Activated B cell treated with CpG ODN at 0.5 μM for 24 hours (primary cell): ENCODE measurements around the gene ASTL. TPM values are rescaled to one million over a fixed set of nuclear protein-coding genes. Genes with fewer than 3 reads are reported as not detected.
"Not testable (repeated sequence)": the region's sequence is repeated elsewhere in the genome, so short reads cannot be mapped to it uniquely, and the experiment has no call there.

Experiments
- ATAC-seq: fragments of 200-7000 bp; cut with Tn5 transposase; one replicate; pipeline ENCODE4 v1.10.0; 2021; ENCODE audit warnings: low read depth, mild to moderate bottlenecking, moderate library complexity
- CTCF ChIA-PET: fragments of 350-600 bp; sonication (Branson Sonifier 250); formaldehyde crosslinking; loops from one replicate; lab custom pipeline; 2021; ENCODE audit warnings: antibody characterized with exemption; lab: Charles Lee
- POLR2A ChIA-PET: fragments of 350-600 bp; sonication (Branson Sonifier 250); formaldehyde crosslinking; loops from one replicate; lab custom pipeline; 2021; ENCODE audit warnings: antibody characterized with exemption; lab: Charles Lee
- DNase-seq: peaks from one replicate; pipeline ENCODE4 v3.0.0; 2022
- H3K27ac Mint-ChIP-seq: one replicate; pipeline ENCODE4 v1.8.0; 2020; ENCODE audit warnings: mixed read lengths
- H3K27me3 Mint-ChIP-seq: one replicate; pipeline ENCODE4 v1.8.0; 2021; ENCODE audit warnings: mixed read lengths
- H3K36me3 Mint-ChIP-seq: one replicate; pipeline ENCODE4 v1.8.0; 2021; ENCODE audit warnings: low read depth, mixed read lengths
- H3K4me1 Mint-ChIP-seq: one replicate; pipeline ENCODE4 v1.8.0; 2021; ENCODE audit warnings: mixed read lengths
- H3K4me3 Mint-ChIP-seq: one replicate; pipeline ENCODE4 v1.8.0; 2020; ENCODE audit warnings: mild to moderate bottlenecking, mixed read lengths
- H3K9me3 Mint-ChIP-seq: one replicate; pipeline ENCODE4 v1.8.0; 2020; ENCODE audit warnings: mixed read lengths
- intact Hi-C: fragments of 100-400 bp; cut with micrococcal nuclease; formaldehyde crosslinking; loops from one replicate; pipeline ENCODE4 v1.15.1; 2024
- total RNA-seq: library from RNA; stranded (reverse); gene quantifications from 2 replicates; pipeline ENCODE4 v1.2.3, GENCODE V29; 2022
- TF ChIP-seq, protein P1 (sequence below): fragments of 200-600 bp; IDR thresholded peaks from one replicate; pipeline ENCODE4 v1.8.0; 2022; ENCODE audit warnings: antibody characterized with exemption, mild to moderate bottlenecking

Gene ASTL
- total RNA-seq, 1 donor from 2014 or later: 1.6 TPM

DNA sequence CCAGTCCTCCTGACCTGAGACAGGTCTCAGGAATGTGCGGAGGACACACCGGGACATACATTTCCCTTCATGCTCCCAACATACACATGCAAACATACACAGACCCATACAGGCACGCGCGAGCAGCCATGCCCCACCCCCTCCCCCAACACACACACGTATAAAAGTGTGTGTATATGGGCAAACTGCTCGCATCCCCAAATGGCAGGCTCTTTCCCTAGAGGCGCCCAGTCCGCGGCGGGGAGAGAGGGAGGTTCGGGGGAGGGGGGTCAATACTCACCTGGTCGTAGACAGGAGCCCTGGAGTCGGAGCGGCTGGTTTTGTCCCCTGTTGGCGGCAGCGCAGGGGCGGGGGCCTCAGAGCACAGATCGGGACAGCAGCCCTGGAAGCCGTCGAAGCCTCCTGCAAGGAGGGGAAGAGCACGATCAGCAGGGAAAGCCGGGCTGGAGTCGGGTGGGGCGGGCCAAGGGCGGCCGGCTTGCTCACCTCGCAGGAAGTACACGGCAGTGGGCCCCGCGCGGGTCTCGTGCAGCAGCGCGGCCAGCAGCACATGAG is 6.3 kb upstream of the ASTL start:
- H3K9me3 Mint-ChIP-seq: no peaks in the 10 kb centered on the region
- H3K4me3 Mint-ChIP-seq: peak overlapping the region; percentile 93
- H3K27me3 Mint-ChIP-seq: no peaks in the 10 kb centered on the region
- ChIA-PET POLR2A (interaction anchor here (0.6 to 14.1 kb wide), 12 partner anchors 8 to 724 kb away, joined by 3 to 534 read pairs (median 6); partner anchors contain the start of gene STARD7), CTCF (interaction anchor here (1.3 to 11.0 kb wide), 3 partner anchors 14 to 89 kb away, joined by 3 to 511 read pairs (median 21); no protein-coding TSS in a partner anchor)
- H3K36me3 Mint-ChIP-seq: peaks cover 29% of the 10 kb centered on the region
- H3K4me1 Mint-ChIP-seq: peaks cover 73% of the 10 kb centered on the region
- peak; percentile 0 for ATAC-seq
- intact Hi-C loops: loop anchor here (1.0 to 5.0 kb wide), 3 partner anchors 122 to 393 kb away; partner anchors contain the start of genes ARID5A and CIAO1
- H3K27ac Mint-ChIP-seq: peak overlapping the region; percentile 91
- TF ChIP-seq, protein P1, sequence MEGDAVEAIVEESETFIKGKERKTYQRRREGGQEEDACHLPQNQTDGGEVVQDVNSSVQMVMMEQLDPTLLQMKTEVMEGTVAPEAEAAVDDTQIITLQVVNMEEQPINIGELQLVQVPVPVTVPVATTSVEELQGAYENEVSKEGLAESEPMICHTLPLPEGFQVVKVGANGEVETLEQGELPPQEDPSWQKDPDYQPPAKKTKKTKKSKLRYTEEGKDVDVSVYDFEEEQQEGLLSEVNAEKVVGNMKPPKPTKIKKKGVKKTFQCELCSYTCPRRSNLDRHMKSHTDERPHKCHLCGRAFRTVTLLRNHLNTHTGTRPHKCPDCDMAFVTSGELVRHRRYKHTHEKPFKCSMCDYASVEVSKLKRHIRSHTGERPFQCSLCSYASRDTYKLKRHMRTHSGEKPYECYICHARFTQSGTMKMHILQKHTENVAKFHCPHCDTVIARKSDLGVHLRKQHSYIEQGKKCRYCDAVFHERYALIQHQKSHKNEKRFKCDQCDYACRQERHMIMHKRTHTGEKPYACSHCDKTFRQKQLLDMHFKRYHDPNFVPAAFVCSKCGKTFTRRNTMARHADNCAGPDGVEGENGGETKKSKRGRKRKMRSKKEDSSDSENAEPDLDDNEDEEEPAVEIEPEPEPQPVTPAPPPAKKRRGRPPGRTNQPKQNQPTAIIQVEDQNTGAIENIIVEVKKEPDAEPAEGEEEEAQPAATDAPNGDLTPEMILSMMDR: no peak
- no peak for DNase-seq

DNA sequence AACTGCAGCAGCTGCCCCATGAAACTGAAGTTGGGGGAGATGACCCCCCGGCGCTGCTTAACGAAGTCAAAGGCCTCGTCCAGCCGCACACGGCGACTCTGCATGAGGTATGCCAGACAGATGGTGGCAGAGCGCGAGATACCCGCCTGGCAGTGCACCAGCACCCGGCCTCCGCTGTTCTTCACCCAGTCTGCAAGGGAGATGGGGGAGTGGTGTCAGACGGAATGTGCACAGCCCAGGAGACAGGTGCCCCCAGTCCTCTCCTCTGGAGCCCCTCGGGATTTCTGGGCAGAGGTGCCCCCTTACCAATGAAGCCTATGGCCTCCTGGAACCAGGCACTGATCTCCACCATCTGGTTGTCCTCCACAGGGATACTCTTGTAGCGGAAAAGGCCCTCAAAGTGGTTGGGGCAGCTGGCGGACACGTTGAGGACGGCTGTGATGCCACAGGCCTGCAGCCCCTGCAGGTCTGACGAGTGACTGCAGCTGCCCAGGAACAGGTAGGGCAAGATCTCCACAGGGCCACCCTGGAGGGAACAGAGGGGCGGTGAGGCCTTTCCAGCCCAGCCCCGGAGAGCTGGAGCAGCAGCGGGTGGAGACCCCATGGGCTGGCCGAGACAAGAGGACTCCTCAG is 5.7 kb upstream of the ASTL start:
- peak overlapping the region; percentile 93 for H3K4me3 Mint-ChIP-seq

DNA sequence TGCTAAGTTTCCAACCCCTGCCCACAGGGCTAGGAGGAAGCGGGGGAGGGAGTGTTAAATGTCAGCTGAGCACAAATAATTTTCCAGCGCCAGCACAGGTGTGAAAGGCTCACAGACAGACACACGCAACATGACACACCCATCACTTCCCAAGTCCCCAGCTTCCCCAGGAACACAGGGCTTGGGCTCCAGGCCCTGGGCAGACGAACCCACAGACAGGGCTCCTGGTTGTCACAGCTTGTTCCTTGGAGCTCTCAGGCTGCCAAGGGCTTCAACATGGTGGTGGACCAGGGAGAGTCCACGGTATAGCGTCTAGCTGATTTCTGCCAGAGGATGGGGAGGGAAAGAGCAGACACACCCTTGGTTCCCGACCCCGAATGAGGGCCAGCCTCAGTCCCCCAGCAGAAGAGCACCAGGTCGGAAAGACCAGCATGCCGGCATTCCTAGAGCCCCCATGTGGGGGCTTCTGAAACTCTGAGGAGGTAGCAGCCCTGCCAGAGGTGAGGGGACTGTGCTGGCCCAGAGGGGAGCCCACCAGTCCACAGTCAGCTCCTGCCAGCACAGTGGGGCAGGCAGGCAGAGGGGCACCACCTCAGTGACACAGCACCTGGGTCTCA is 5.0 kb upstream of the ASTL start:
- H3K4me3 Mint-ChIP-seq: peak overlapping the region; percentile 93
- H3K27ac Mint-ChIP-seq: peak overlapping the region; percentile 91
- ChIA-PET POLR2A (interaction anchor here (1.0 to 14.1 kb wide), 5 partner anchors 9 to 72 kb away, joined by 4 to 534 read pairs (median 14); partner anchors contain the start of gene STARD7), CTCF (interaction anchor here (1.0 to 11.0 kb wide), 4 partner anchors 14 to 121 kb away, joined by 3 to 511 read pairs (median 8); no protein-coding TSS in a partner anchor)
- H3K27me3 Mint-ChIP-seq: no peaks in the 10 kb centered on the region
- peaks cover 74% of the 10 kb centered on the region for H3K4me1 Mint-ChIP-seq
- peaks cover 29% of the 10 kb centered on the region for H3K36me3 Mint-ChIP-seq
- H3K9me3 Mint-ChIP-seq: no peaks in the 10 kb centered on the region
- DNase-seq: peak; percentile 28
- intact Hi-C loops: no loop called here
- TF ChIP-seq, protein P1: no peak
- ATAC-seq: no peak

More for the DNA sequence above, 5.7 kb upstream of the ASTL start:
- peak overlapping the region; percentile 91 for H3K27ac Mint-ChIP-seq
- H3K4me1 Mint-ChIP-seq: peaks cover 75% of the 10 kb centered on the region
- ChIA-PET POLR2A (interaction anchor here (0.6 to 14.1 kb wide), 6 partner anchors 9 to 724 kb away, joined by 3 to 534 read pairs (median 8); partner anchors contain the start of gene STARD7), CTCF (interaction anchor here (3.1 to 11.0 kb wide), 3 partner anchors 14 to 32 kb away, joined by 13 to 511 read pairs (median 21); no protein-coding TSS in a partner anchor)
- DNase-seq: peak; percentile 33
- H3K27me3 Mint-ChIP-seq: no peaks in the 10 kb centered on the region
- peaks cover 29% of the 10 kb centered on the region for H3K36me3 Mint-ChIP-seq
- ATAC-seq: no peak
- H3K9me3 Mint-ChIP-seq: no peaks in the 10 kb centered on the region
- TF ChIP-seq, protein P1: no peak
- intact Hi-C loops: no loop called here

DNA sequence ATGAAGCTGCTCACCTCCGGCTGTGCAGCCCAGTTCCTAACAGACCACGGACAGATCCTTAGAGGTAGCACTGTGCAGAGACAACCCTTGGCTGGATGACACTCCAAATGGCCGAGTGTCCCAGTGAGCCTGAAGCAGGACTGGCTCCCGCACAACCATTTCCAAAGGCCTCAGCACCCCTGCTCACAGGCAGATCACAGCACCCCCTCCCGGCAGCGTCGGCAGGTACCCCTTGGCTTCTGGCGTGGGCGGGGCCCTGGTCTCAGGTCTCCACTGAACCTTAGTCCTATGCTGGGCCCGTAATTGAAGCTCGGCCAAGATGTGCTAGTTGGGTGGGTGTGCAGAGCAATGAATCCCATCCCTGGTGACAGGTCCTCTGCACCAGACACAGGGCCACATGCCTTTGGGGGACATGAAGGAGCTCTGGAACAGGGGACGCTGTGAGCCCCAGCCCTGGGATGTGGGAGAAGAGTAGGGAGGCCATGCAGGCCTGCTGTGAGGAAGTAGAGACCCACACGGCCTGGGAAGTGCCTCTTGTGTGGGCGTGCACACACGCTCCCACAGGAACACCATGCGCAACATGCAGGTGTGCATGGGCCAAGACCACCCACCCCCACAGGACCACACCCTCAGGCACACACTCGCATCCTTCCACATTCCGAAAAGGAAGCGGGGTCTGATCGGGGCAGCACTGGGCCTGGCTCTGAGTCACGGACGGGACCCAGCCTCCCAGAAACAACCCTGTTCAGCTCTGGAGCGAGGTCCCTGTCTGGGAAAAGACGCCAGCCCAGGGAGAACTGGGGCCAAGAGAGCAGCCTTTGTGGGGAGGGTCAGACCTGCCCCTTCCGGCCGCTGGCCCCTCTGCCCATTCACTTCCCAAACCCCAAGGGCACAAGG is 4.2 kb upstream of the ASTL start:
- intact Hi-C loops: no loop called here
- Mint-ChIP-seq H3K27ac (peak overlapping the region; percentile 91), H3K27me3 (no peaks in the 10 kb centered on the region), H3K4me1 (peaks cover 68% of the 10 kb centered on the region), H3K36me3 (peaks cover 29% of the 10 kb centered on the region), H3K9me3 (no peaks in the 10 kb centered on the region), H3K4me3 (peak overlapping the region; percentile 93)
- ATAC-seq (no peak), DNase-seq (peak; percentile 40)
- TF ChIP-seq, protein P1: no peak
- ChIA-PET CTCF (interaction anchor here (0.9 to 11.0 kb wide), 6 partner anchors 14 to 150 kb away, joined by 3 to 511 read pairs (median 4); no protein-coding TSS in a partner anchor), POLR2A (interaction anchor here (0.5 to 14.1 kb wide), 5 partner anchors 16 to 119 kb away, joined by 4 to 534 read pairs (median 14); partner anchors contain the start of gene STARD7)

DNA sequence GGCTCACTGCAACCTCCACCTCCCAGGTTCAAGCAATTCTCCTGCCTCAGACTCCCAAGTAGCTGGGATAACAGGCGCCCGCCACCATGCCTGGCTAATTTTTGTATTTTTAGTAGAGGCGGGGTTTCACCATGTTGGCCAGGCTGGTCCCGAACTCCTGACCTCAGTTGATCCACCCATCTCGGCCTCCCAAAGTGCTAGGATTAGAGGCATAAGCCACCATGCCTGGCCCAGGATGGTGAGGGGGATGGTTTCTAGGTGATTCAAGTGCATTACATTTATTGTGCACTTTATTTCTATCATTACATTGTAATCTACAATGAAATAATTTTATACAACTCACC is 3.3 kb upstream of the ASTL start:
- intact Hi-C loops, ATAC-seq, H3K9me3 Mint-ChIP-seq, H3K27me3 Mint-ChIP-seq, DNase-seq: not testable (repeated sequence)
- ChIA-PET POLR2A (interaction anchor here (2.6 to 14.1 kb wide), 3 partner anchors 17 to 67 kb away, joined by 13 to 534 read pairs (median 210); partner anchors contain the start of gene STARD7), CTCF (interaction anchor here (1.9 to 11.0 kb wide), 3 partner anchors 22 to 149 kb away, joined by 4 to 511 read pairs (median 13); no protein-coding TSS in a partner anchor)
- H3K4me3 Mint-ChIP-seq: peak overlapping the region; percentile 93
- H3K4me1 Mint-ChIP-seq: peaks cover 59% of the 10 kb centered on the region
- peak overlapping the region; percentile 91 for H3K27ac Mint-ChIP-seq
- H3K36me3 Mint-ChIP-seq: peaks cover 29% of the 10 kb centered on the region
